Stimulated activated CD8-positive, alpha-beta memory T cell treated with anti-CD3 and anti-CD28 coated beads, Interleukin-4, amount 100 ng/mL, for 24 hours (primary cell): ENCODE measurements around the gene KDM5A.

Experiments used
- DNase-seq: peaks from one replicate; pipeline ENCODE4 v3.0.0-alpha.2; 2020; ENCODE audit warnings: low read depth

Gene KDM5A

GRCh38 chr12:272942-273341, 116.2 kb downstream of the KDM5A start:
- no peak for DNase-seq

DNA sequence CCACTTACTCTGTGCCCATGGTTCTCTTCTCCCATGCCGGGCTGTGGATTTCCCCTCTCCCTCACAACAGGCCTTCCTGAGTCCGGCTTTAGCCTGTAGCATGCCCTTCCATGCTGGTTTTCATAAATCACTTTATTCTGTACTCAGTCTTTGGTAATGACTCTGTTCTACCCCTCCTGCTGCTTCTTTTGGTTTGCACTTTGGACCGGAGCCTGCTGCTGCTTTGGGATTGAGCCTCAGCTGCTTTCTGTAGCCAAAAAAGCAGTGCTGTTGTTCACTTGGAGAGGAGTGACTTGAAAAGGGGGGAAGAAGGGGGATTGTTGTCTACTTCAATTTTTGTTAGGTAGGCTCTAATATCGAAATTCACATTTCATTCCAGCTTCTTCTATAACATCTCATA, 118.0 kb downstream of the KDM5A start:
- DNase-seq: no peak

DNA sequence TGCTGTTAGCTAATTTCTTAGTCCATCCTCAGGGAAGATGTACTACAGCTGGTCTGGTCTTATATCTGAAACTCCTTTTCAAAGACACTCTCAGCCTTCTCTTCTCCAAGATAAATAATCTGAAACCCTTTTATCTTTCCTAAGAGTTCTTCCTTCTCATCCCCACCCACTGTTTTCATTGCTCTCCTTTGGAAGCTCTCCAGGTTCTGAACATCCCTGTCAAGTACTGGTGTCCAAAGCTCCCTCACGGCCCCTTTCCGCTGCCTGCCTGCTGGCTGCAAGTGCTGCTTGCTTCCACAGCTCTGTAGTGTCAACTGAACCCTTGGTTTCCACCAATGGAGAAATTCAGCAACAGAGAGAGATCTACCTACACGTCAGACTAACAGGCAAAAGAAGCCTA, 119.9 kb downstream of the KDM5A start:
- no peak for DNase-seq

GRCh38 chr12:268483-268840, 120.7 kb downstream of the KDM5A start:
- DNase-seq: no peak

GRCh38 chr12:267581-268482, 121.3 kb downstream of the KDM5A start:
- DNase-seq: no peak

- no peak for DNase-seq
These were observed 124.0 kb downstream of the KDM5A start for GRCh38 chr12:265096-265495.

DNA sequence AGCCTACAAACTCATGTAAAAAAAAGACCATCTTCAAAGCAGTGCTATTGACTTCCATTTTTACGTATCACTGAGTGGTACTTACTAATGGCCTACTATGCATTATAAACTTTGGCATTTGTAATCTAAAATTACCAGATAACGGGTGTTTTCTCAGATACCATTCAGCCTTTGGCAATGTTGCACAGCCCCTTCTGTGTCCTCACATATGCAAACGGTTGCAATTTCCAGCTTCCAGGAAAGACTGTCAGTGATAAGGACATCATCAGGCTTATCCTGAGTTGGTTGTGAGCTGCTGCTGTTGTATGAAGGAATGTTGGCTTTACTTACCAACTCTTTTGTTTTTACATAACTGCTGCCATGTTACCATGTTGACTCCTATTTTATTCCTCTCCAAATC, 124.9 kb downstream of the KDM5A start:
- no peak for DNase-seq

DNA sequence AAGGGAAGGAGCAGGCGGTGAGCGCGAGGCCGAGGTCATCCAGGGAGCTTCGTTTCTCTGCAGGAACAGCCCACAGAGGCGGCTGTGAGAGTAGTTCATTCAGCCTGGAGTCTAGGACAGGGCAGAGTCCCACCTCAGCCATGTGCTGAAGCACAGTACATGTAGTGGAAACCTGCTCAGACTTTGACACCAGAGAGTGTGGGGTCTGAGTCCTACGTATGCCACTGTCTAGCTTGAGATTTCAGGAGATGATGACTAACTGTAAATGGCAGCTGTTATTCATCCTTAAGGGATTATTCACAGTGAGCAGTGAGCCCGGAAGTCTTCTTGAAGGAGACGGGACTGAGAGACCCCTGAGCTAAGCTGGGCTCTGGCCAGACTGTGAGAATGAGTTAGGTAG, 125.5 kb downstream of the KDM5A start:
- DNase-seq: no peak

DNA sequence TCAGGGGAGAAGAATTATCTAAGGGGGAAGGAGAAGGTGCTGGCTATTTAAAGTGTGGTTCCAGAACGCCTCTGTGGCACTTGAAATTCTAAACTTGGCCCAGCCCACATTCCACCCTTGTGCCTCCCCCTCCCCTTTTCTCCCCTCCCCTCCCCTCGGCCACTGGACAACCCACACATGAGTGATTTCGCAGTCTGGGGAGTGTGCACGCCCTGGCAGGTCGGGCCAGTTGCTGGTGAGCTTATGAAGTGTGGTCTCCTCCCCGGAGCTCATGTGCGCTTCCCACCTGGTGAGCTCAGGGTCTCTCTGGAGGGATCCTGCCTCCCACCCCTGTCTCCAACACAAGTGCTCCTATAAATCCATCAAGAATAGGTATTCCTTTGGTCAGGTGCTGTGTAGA, 126.3 kb downstream of the KDM5A start, which contains the start of gene SLC6A13:
Gene SLC6A13 (minus strand): TSS at position 20 of the 400 bp plus-strand sequence. CDS start 2,784 bp downstream, outside the sequence.
- DNase-seq: no peak

DNA sequence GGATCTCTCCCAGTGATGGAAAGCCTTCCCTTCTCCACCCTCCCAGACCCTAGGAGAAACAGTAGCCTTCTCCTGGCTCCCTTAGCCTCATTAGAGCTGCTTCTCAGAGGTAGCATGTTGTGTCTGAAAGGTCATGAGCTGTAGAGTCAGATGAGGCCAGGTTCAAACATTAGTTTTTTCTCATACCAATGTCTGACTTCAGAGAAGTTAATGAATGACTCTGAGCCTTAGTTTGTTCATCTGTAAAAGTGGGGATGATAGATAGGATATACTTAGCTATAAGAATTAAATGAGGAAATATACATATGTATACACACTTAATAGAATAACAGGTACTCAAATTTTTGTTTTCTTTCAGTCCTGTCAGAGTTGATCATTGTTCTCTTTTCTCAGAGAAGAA, 127.0 kb downstream of the KDM5A start:
- no peak for DNase-seq

- DNase-seq: no peak
These were observed 131.4 kb downstream of the KDM5A start for GRCh38 chr12:257521-258321.

DNA sequence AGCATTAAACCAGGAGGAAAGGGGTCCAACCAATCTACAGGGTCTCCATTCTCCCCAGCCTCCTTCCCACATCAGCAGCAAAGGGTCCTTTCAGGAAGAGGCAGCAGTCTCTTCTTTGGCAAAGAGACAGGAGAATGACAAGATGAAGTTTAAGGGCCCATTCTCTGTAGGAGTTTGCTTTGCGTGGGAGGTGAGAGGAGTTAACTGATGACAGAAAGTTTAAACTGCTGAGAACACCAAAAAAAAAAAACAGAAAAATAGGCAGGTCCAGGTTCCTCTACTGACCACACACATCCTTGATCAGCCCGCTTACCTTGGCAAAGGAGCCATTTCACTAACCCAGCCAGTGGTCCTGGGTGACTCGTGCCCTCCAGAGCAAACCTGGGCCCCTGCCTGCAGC, 132.2 kb downstream of the KDM5A start:
- DNase-seq: no peak

GRCh38 chr12:256225-256624, 132.9 kb downstream of the KDM5A start:
- DNase-seq: no peak

- no peak for DNase-seq
These were observed 134.2 kb downstream of the KDM5A start for GRCh38 chr12:254912-255311.

DNA sequence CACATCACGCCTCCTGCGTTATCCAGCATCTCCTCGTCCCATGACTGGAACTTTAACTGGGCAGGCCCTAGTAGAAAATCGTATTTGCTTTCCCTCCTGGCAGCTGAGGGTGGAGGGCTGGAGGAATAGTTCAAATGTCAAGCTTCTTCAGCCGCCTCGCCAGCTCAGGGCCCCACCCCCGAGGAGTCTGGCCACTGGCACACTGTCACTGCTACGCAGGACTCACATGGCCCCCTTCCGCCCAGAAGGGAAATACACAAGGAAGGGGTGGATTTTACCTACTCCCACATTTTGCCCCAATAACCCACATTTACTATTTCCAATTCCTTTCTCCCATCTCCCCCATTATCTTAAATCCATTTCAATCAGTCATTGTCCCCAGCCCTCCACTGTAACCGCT, 135.1 kb downstream of the KDM5A start:
- DNase-seq: no peak

DNA sequence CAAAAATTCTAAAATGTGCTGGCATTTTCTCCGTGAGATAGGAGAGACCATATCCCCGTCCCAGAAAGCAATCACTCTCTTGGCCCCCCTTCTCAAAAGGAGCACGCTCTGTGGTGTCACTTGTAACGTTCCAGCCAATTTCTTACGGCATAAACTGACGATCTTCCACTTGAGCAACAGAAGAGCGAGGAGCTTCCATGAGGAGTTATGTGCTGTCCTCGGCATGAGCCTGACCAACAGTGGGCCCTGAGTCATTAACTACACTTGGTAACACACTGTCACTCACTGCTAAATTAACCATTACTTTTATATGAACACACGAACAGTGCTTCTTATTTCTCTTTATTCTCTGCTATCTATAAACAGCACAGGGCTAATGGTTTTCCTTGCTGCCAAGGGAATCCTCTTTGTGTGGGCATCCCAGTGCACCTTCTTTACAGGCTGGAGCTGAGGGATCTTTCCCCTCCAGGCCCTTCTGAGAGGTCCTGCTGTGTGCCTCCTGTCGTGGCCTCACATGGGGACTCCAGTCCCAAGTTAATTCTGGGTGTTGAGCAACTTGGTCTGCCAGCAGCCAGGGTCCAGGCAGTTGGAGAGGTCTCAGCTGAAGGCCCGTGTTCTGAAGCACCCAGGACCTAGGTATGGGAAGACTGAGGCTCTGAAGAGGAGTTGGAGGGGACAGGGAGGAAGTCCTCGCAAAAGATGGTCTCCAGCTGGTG, 135.8 kb downstream of the KDM5A start:
- DNase-seq: no peak

GRCh38 chr12:252636-253035, 136.5 kb downstream of the KDM5A start:
- DNase-seq: no peak

DNA sequence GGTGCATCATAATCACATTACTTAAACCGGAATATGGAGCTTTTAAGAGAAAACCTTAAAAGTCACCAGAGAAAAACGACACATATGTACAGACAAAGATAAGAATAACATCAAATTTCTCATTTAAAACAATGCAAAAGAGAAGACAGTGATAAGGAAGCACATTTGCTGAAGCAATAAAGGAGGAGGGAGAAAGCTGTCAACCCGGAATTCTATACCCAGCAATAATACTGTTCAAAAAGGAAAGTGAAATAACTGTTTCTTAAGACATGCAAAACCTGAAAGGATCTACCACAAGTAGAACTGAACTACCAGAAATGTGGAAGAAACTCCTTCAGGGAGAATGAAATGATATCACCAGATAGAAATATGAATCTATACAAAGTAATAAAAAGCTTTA, 141.8 kb downstream of the KDM5A start:
- DNase-seq: no peak

DNA sequence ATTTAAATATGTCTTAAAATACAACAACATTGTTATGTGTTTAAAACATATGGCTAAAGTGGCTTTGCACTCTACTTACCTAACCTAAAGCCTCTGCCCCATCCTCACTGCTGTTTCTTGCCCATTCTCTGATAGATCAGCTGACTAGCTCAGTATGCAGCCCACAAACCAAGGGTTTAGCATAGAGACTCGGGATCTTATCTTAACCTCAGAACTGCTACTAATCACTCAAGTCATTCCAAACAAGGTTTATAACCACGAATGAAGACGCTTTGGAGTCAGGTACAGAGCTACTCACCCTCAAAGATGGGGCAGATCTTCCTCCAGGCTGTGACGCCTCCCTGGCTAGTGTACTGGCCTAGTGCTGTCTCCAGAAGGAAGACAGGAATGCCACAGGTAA, 145.7 kb downstream of the KDM5A start:
- no peak for DNase-seq

GRCh38 chr12:242496-242895, 146.6 kb downstream of the KDM5A start:
- DNase-seq: no peak

DNA sequence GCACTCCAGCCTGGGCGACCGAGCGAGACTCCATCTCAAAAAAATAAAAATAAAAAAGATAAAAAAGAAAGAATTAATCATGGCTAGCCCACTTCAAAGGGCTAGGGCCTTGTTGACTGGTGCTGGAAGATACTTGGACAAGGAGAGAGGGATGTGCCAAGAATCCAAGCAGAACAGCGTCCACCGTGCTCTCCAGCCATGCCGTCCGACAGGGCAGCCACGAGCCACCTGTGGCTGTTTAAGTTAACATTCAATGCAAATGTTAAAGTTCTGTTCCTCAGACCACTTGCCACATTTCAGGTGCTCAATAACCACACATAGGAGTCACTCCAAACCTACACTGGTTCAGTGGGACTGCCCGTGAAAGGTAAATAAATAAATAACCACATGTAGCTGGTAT, 147.9 kb downstream of the KDM5A start:
- no peak for DNase-seq

DNA sequence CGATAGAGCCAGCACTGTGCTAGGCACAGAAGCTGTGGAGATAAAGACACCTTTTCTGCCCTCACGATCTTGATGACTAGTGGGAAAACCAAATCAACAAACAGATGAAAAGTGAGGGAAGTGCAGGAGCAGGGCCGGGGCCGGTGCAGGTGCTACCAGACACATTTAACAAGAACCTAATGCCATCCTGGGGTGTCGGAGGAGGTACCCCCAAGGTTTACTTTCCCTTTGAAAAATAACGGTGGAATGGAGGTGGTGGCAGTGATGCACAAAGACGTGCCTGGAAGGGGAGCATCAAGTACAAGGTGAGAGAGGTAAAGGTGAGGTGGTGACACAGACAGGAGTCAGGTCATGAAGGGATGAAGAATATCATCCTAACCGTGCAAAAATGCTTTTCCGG, 148.6 kb downstream of the KDM5A start:
- DNase-seq: no peak
